ENCODE measurements around the gene PECR. TPM values are rescaled to one million over a fixed set of nuclear protein-coding genes. Genes with fewer than 3 reads are reported as not detected.

Gene PECR
- total and polyA plus RNA-seq, 2 of the 13 experiments (the other 11 are each of a cell fraction or from before 2014, with no cell fraction given), result 151 to 153 TPM

GRCh38 chr2:216017365-216017764 is 64.2 kb downstream of the PECR start (continued):
- TF ChIP-seq CC2D1A (CRISPR knock-in tag; IDR thresholded peaks at IDR 0.05), result no peak

GRCh38 chr2:216016581-216016980 is 65.0 kb downstream of the PECR start:
- Histone ChIP-seq H3K9ac (ENCODE audit: insufficient read depth, low read depth, low read length) (no peak overlapping the region), H3K27me3 (ENCODE audit: control insufficient read depth in 1 of 2, insufficient read depth in 2 of 2, low read length in 2 of 2) (no peaks in the 10 kb centered on the region), H3K4me1 (ENCODE audit: insufficient read depth, low read length) (peaks cover 16% of the 10 kb centered on the region), H2AFZ (ENCODE audit: low read length) (no peak overlapping the region), H3K27ac (ENCODE audit: extremely low read length, insufficient read depth, low read length) (no peak overlapping the region), H3K36me3 (replicated peaks in 1 of 2; ENCODE audit: control insufficient read depth in 1 of 2, insufficient read depth in 2 of 2, low read length in 2 of 2) (peaks cover 0 to 22% of the 10 kb centered on the region in 2 experiments; a peak in 2 of 5 replicates), H3K79me2 (ENCODE audit: insufficient read depth, low read length) (peaks cover 15% of the 10 kb centered on the region), H3K4me2 (ENCODE audit: low read depth, low read length) (no peak overlapping the region), H3K4me3 (replicated peaks in 1 of 3; ENCODE audit: insufficient read depth in 1 of 3, low read depth in 2 of 3, low read length in 3 of 3) (no peak overlapping the region), H4K20me1 (ENCODE audit: insufficient read depth, low read length) (no peaks in the 10 kb centered on the region), H3K9me3 (ENCODE audit: low read length) (no peaks in the 10 kb centered on the region)
- in situ Hi-C loops (cut with HindIII; ENCODE audit: extremely low pct_ligation_motif_present, low pct_unique_long_range_greater_than_20kb) (no loop called here), intact Hi-C loops (cut with micrococcal nuclease; ENCODE audit: unreplicated experiment) (no loop called here)
- FAIRE-seq (no peak), ATAC-seq (no peak), DNase-seq (ENCODE audit: low spot score) (no peak)
- ChIA-PET POLR2A (interaction anchor here (1.4 kb wide), 1 partner anchor 91 kb away, joined by 3 read pairs; no protein-coding TSS in a partner anchor), CTCF (ENCODE audit: low intra/inter-chr PET ratio, low total read pairs) (no interaction called here)
- BruUV-seq (replicated peaks), result no TSS peak
- TF ChIP-seq SMAD3 (CRISPR knock-in tag; IDR thresholded peaks at IDR 0.05) (no peak), ARNTL (CRISPR knock-in tag; IDR thresholded peaks at IDR 0.05) (no peak), NFYB (CRISPR knock-in tag; IDR thresholded peaks at IDR 0.05) (no peak), KDM2A (CRISPR knock-in tag; IDR thresholded peaks at IDR 0.05; ENCODE audit: borderline replicate concordance, low read depth) (no peak)
- 94% methylated on average over 1 of the region's 1 CpG for WGBS (ENCODE audit: low lambda C conversion rate)

- no peak overlapping the region for H2AFZ ChIP-seq (ENCODE audit: low read length)
- H4K20me1 ChIP-seq (ENCODE audit: insufficient read depth, low read length), result no peaks in the 10 kb centered on the region
- no peak overlapping the region for H3K9ac ChIP-seq (ENCODE audit: insufficient read depth, low read depth, low read length)
- H3K79me2 ChIP-seq (ENCODE audit: insufficient read depth, low read length), result peaks cover 21% of the 10 kb centered on the region
- no peak overlapping the region for H3K4me3 ChIP-seq (replicated peaks in 1 of 3; ENCODE audit: insufficient read depth in 1 of 3, low read depth in 2 of 3, low read length in 3 of 3)
- POLR2A ChIA-PET, result interaction anchor here (1.4 kb wide), 1 partner anchor 92 kb away, joined by 3 read pairs; no protein-coding TSS in a partner anchor
- no peak for ATAC-seq
- no peak overlapping the region for H3K4me2 ChIP-seq (ENCODE audit: low read depth, low read length)
- DNase-seq (ENCODE audit: low spot score), result no peak
- in situ Hi-C loops (cut with HindIII; ENCODE audit: extremely low pct_ligation_motif_present, low pct_unique_long_range_greater_than_20kb) (no loop called here), intact Hi-C loops (cut with micrococcal nuclease; ENCODE audit: unreplicated experiment) (no loop called here)
- 96% methylated on average over 5 of the region's 5 CpGs for WGBS (ENCODE audit: low lambda C conversion rate)
- FAIRE-seq, result no peak
- H3K27me3 ChIP-seq (ENCODE audit: control insufficient read depth in 1 of 2, insufficient read depth in 2 of 2, low read length in 2 of 2), result no peaks in the 10 kb centered on the region
- H3K27ac ChIP-seq (ENCODE audit: extremely low read length, insufficient read depth, low read length), result no peak overlapping the region
- no TSS peak for BruUV-seq (replicated peaks)
- H3K36me3 ChIP-seq (replicated peaks in 1 of 2; ENCODE audit: control insufficient read depth in 1 of 2, insufficient read depth in 2 of 2, low read length in 2 of 2), result peaks cover 0 to 17% of the 10 kb centered on the region in 2 experiments; a peak in 2 of 5 replicates
- H3K9me3 ChIP-seq (ENCODE audit: low read length), result no peaks in the 10 kb centered on the region
- peaks cover 15% of the 10 kb centered on the region for H3K4me1 ChIP-seq (ENCODE audit: insufficient read depth, low read length)
- CTCF ChIA-PET (ENCODE audit: low intra/inter-chr PET ratio, low total read pairs), result no interaction called here
- no peak for TF ChIP-seq ZBTB40 (IDR thresholded peaks at IDR 0.05)
- no peak for TF ChIP-seq ZBTB40 (CRISPR knock-in tag; IDR thresholded peaks at IDR 0.05)
These were observed 65.7 kb downstream of the PECR start for GRCh38 chr2:216015722-216016464.
